ENCODE data around the gene TMEM259. TPM values are rescaled to one million over a fixed set of nuclear protein-coding genes. Genes with fewer than 3 reads are reported as not detected.

The TMEM259 gene
- total RNA-seq, 1 experiment from 2014 or later, result 171 TPM

GRCh38 chr19:1040476-1041271 lies 19.8 kb upstream of the TMEM259 start:
- no peaks in the 10 kb centered on the region for H3K9me3 Mint-ChIP-seq
- H2AK5ac ChIP-seq (ENCODE audit: insufficient read length, low read length), result no peak overlapping the region
- H4K8ac ChIP-seq (replicated peaks; ENCODE audit: insufficient read length, low read depth, low read length), result no peak overlapping the region
- H4K20me1 ChIP-seq (ENCODE audit: control insufficient read depth, insufficient read depth, insufficient read length), result no peaks in the 10 kb centered on the region
- H3K18ac ChIP-seq (ENCODE audit: insufficient read length, low read depth, low read length), result no peak overlapping the region
- H3K56ac ChIP-seq (ENCODE audit: insufficient read length, low read depth, low read length), result no peak overlapping the region
- peaks cover 13 to 29% of the 10 kb centered on the region in 2 experiments for H3K4me1 Mint-ChIP-seq
- no peak overlapping the region for H3K23ac ChIP-seq (ENCODE audit: insufficient read length, low read depth, low read length)
- peaks cover 20 to 49% (median 31%) of the 10 kb centered on the region in 3 experiments; a peak in 6 of 7 replicates for H3K36me3 Mint-ChIP-seq (ENCODE audit: insufficient read depth in 1 of 3, low read depth in 3 of 3)
- no peaks in the 10 kb centered on the region for H3K9me3 ChIP-seq (ENCODE audit: control insufficient read depth, low read depth, low read length)
- H3K27ac ChIP-seq (ENCODE audit: insufficient read length, low read depth, low read length), result no peak overlapping the region
- no peaks in the 10 kb centered on the region for H3K27me3 ChIP-seq (ENCODE audit: insufficient read depth, low read length)
- no peak overlapping the region for H2BK12ac ChIP-seq (ENCODE audit: insufficient read length, low read depth, low read length)
- H3K79me2 ChIP-seq (ENCODE audit: insufficient read depth, low read length), result no peaks in the 10 kb centered on the region
- peak overlapping the region; percentile 82 to 93 for H3K4me3 Mint-ChIP-seq
- H2BK120ac ChIP-seq (ENCODE audit: low read depth, low read length, poor library complexity, severe bottlenecking), result no peak overlapping the region
- H3K14ac ChIP-seq (ENCODE audit: insufficient read depth, low read length), result no peak overlapping the region
- WGBS (ENCODE audit: extremely low coverage, insufficient read length, low lambda C conversion rate), result no CpG with 5 or more reads among the region's 27 CpGs
- H3K79me1 ChIP-seq (ENCODE audit: insufficient read depth, low read depth, low read length, poor library complexity, severe bottlenecking), result no peaks in the 10 kb centered on the region
- H3K23me2 ChIP-seq (ENCODE audit: insufficient read length, low read depth, low read length, poor library complexity, severe bottlenecking), result peaks cover 9% of the 10 kb centered on the region
- no peaks in the 10 kb centered on the region; the same call in 1 of the 2 replicates for H3K4me1 ChIP-seq (ENCODE audit: insufficient read depth, low read length)
- peaks cover 2% of the 10 kb centered on the region; the same call in 1 of the 2 replicates for H3K27me3 Mint-ChIP-seq (ENCODE audit: low read depth)
- H3K9ac ChIP-seq (ENCODE audit: extremely low read depth, insufficient read length, low read length), result peak overlapping the region; percentile 33
- peak overlapping the region in 2 of 3 experiments; percentile 84 to 95; a peak in 5 of 7 replicates for H3K27ac Mint-ChIP-seq
- TF ChIP-seq CTCF (conservative IDR thresholded peaks at IDR 0.05), result no peak
- no peak overlapping the region for H3K4ac ChIP-seq (ENCODE audit: low read depth, low read length)
- H3K4me2 ChIP-seq (ENCODE audit: insufficient read depth, insufficient read length, low read length), result peak overlapping the region; percentile 69
- H2BK15ac ChIP-seq (ENCODE audit: low read depth, low read length), result no peak overlapping the region
- no peak overlapping the region for H2BK5ac ChIP-seq (ENCODE audit: insufficient read length, low read length)
- DNase-seq, result peak; percentile 97
- H4K5ac ChIP-seq (ENCODE audit: insufficient read length, low read depth, low read length), result no peak overlapping the region
- H3T11ph ChIP-seq (ENCODE audit: low read length), result no peak overlapping the region
- no peak overlapping the region for H2AFZ ChIP-seq (ENCODE audit: low read length)
- H4K91ac ChIP-seq (ENCODE audit: insufficient read length, low read depth, low read length), result no peak overlapping the region
- no peak overlapping the region for H2BK20ac ChIP-seq (ENCODE audit: low read depth, low read length, poor library complexity, severe bottlenecking)

Measured in H9 (cell line).